ENCODE data around the gene GRIA4.
A peak's percentile ranks its signal among the peaks of the same experiment; 100 is the strongest.

Gene GRIA4

GRCh38 chr11:105825141-105825540 is 215.3 kb downstream of the GRIA4 start:
- no peaks in the 10 kb centered on the region for H3K36me3 Mint-ChIP-seq
- no peaks in the 10 kb centered on the region for H3K9me3 Mint-ChIP-seq
- peaks cover 15% of the 10 kb centered on the region for H3K4me1 Mint-ChIP-seq
- no peaks in the 10 kb centered on the region for H3K27me3 Mint-ChIP-seq
- H3K27ac Mint-ChIP-seq = no peak overlapping the region
- no peak overlapping the region for H3K4me3 Mint-ChIP-seq
- no peak for ATAC-seq

- Mint-ChIP-seq H3K27ac (no peak overlapping the region), H3K36me3 (no peaks in the 10 kb centered on the region), H3K27me3 (no peaks in the 10 kb centered on the region), H3K4me3 (no peak overlapping the region), H3K9me3 (no peaks in the 10 kb centered on the region), H3K4me1 (peaks cover 15% of the 10 kb centered on the region)
- ATAC-seq = no peak
Observed at GRCh38 chr11:105827906-105828305, 218.0 kb downstream of the GRIA4 start.

GRCh38 chr11:105829084-105829483 is 219.2 kb downstream of the GRIA4 start:
- peaks cover 15% of the 10 kb centered on the region for H3K4me1 Mint-ChIP-seq
- no peak overlapping the region for H3K27ac Mint-ChIP-seq
- no peaks in the 10 kb centered on the region for H3K9me3 Mint-ChIP-seq
- no peaks in the 10 kb centered on the region for H3K27me3 Mint-ChIP-seq
- peak; percentile 81 for ATAC-seq
- no peak overlapping the region for H3K4me3 Mint-ChIP-seq
- H3K36me3 Mint-ChIP-seq = no peaks in the 10 kb centered on the region

- peaks cover 5% of the 10 kb centered on the region for H3K4me1 Mint-ChIP-seq
- no peak for ATAC-seq
Observed at GRCh38 chr11:105834461-105834860, 224.6 kb downstream of the GRIA4 start.

GRCh38 chr11:105838668-105839384 is 229.0 kb downstream of the GRIA4 start:
- ATAC-seq = no peak
- H3K9me3 Mint-ChIP-seq = no peaks in the 10 kb centered on the region
- H3K4me3 Mint-ChIP-seq = no peak overlapping the region
- peaks cover 22% of the 10 kb centered on the region for H3K27me3 Mint-ChIP-seq
- H3K36me3 Mint-ChIP-seq = no peaks in the 10 kb centered on the region
- H3K27ac Mint-ChIP-seq = no peak overlapping the region
- no peaks in the 10 kb centered on the region for H3K4me1 Mint-ChIP-seq

More at GRCh38 chr11:105834461-105834860, 224.6 kb downstream of the GRIA4 start:
- no peaks in the 10 kb centered on the region for H3K36me3 Mint-ChIP-seq
- no peaks in the 10 kb centered on the region for H3K9me3 Mint-ChIP-seq
- peaks cover 22% of the 10 kb centered on the region for H3K27me3 Mint-ChIP-seq
- no peak overlapping the region for H3K4me3 Mint-ChIP-seq
- no peak overlapping the region for H3K27ac Mint-ChIP-seq

GRCh38 chr11:105840391-105840790 is 230.5 kb downstream of the GRIA4 start:
- H3K27ac Mint-ChIP-seq = no peak overlapping the region
- no peaks in the 10 kb centered on the region for H3K36me3 Mint-ChIP-seq
- ATAC-seq = no peak
- no peaks in the 10 kb centered on the region for H3K9me3 Mint-ChIP-seq
- H3K27me3 Mint-ChIP-seq = peaks cover 22% of the 10 kb centered on the region
- H3K4me3 Mint-ChIP-seq = no peak overlapping the region
- H3K4me1 Mint-ChIP-seq = no peaks in the 10 kb centered on the region

DNA sequence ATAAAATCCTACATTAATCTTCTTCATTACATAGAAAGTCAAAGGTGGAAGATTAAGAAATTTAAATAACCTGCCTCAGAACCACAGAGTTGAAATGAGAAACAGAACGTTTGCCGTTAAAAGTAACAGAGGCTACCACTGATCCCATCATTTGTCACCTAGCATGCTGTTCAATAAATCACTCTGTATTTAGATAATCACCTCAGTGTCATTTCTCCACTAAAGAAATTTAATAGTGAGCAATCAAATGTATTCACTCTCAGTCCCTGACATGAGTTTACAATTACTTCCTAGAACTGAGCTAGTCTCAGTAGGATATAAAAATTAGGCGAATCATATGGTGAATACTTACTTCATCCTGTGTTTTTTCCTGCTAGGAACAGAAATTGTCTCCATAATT is 242.5 kb downstream of the GRIA4 start:
- no peak overlapping the region for H3K4me3 Mint-ChIP-seq
- H3K4me1 Mint-ChIP-seq = no peaks in the 10 kb centered on the region
- ATAC-seq = no peak
- H3K27me3 Mint-ChIP-seq = no peaks in the 10 kb centered on the region
- no peak overlapping the region for H3K27ac Mint-ChIP-seq
- H3K9me3 Mint-ChIP-seq = no peaks in the 10 kb centered on the region
- H3K36me3 Mint-ChIP-seq = no peaks in the 10 kb centered on the region

GRCh38 chr11:105854269-105854668 is 244.4 kb downstream of the GRIA4 start:
- peaks cover 1% of the 10 kb centered on the region for H3K27me3 Mint-ChIP-seq
- no peak overlapping the region for H3K27ac Mint-ChIP-seq
- no peaks in the 10 kb centered on the region for H3K4me1 Mint-ChIP-seq
- no peaks in the 10 kb centered on the region for H3K36me3 Mint-ChIP-seq
- no peak overlapping the region for H3K4me3 Mint-ChIP-seq
- ATAC-seq = no peak
- H3K9me3 Mint-ChIP-seq = no peaks in the 10 kb centered on the region

DNA sequence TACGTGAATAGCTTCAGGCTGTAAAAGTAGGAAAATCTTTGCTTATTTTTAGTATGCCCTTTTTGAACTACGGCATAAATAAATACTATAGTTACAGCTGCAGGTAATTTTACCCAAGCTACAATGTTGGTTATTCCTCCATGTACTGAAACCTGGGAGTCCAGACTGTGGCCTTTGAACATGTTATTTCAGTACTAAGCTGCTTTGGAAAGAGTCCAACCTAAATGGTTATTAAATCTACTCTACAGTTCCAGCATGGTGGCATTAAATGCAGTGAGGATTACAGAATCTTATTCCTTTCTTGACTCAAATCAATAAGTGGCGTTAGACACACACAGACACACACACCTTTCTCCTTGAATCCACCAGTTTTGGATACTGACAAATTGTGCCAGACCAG is 247.1 kb downstream of the GRIA4 start:
- H3K36me3 Mint-ChIP-seq = no peaks in the 10 kb centered on the region
- peaks cover 5% of the 10 kb centered on the region for H3K27me3 Mint-ChIP-seq
- H3K4me1 Mint-ChIP-seq = no peaks in the 10 kb centered on the region
- H3K4me3 Mint-ChIP-seq = no peak overlapping the region
- ATAC-seq = no peak
- no peaks in the 10 kb centered on the region for H3K9me3 Mint-ChIP-seq
- no peak overlapping the region for H3K27ac Mint-ChIP-seq

GRCh38 chr11:105857728-105858127 is 247.9 kb downstream of the GRIA4 start:
- H3K4me3 Mint-ChIP-seq = no peak overlapping the region

DNA sequence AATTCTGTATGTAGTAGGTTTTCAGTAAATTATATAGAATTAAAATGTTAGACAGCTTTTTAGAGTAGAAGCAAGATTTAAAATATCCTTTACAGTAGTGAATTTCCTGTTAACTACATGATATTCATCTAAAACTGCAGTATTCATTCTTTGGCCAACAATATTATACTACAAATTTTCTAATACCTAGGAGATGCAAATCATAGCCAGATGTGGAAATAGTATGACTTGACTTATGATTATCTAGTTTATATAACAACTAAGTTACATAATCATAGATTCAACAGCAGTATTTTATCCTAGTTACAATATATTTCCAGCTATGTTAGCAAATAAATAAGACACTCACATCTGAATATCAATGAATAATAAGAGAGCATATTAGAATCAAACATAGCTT is 249.0 kb downstream of the GRIA4 start:
- Mint-ChIP-seq H3K4me1 (no peaks in the 10 kb centered on the region), H3K4me3 (no peak overlapping the region), H3K36me3 (no peaks in the 10 kb centered on the region), H3K27me3 (peaks cover 5% of the 10 kb centered on the region), H3K9me3 (no peaks in the 10 kb centered on the region), H3K27ac (no peak overlapping the region)
- ATAC-seq = no peak

More at GRCh38 chr11:105857728-105858127, 247.9 kb downstream of the GRIA4 start:
- Mint-ChIP-seq H3K27me3 (peaks cover 5% of the 10 kb centered on the region), H3K36me3 (no peaks in the 10 kb centered on the region), H3K9me3 (no peaks in the 10 kb centered on the region), H3K27ac (no peak overlapping the region), H3K4me1 (no peaks in the 10 kb centered on the region)
- no peak for ATAC-seq

GRCh38 chr11:105860105-105860504 is 250.2 kb downstream of the GRIA4 start:
- no peaks in the 10 kb centered on the region for H3K9me3 Mint-ChIP-seq
- H3K36me3 Mint-ChIP-seq = no peaks in the 10 kb centered on the region
- H3K4me3 Mint-ChIP-seq = no peak overlapping the region
- no peaks in the 10 kb centered on the region for H3K4me1 Mint-ChIP-seq
- no peak overlapping the region for H3K27ac Mint-ChIP-seq
- ATAC-seq = no peak
- H3K27me3 Mint-ChIP-seq = peaks cover 5% of the 10 kb centered on the region

- no peak for ATAC-seq
- no peaks in the 10 kb centered on the region for H3K9me3 Mint-ChIP-seq
Observed at GRCh38 chr11:105861225-105861624, 251.4 kb downstream of the GRIA4 start.

GRCh38 chr11:105862736-105863367 is 253.0 kb downstream of the GRIA4 start:
- no peak for ATAC-seq
- no peak overlapping the region for H3K27ac Mint-ChIP-seq
- H3K4me1 Mint-ChIP-seq = no peaks in the 10 kb centered on the region
- no peak overlapping the region for H3K4me3 Mint-ChIP-seq
- H3K36me3 Mint-ChIP-seq = no peaks in the 10 kb centered on the region
- H3K27me3 Mint-ChIP-seq = peaks cover 15% of the 10 kb centered on the region
- no peaks in the 10 kb centered on the region for H3K9me3 Mint-ChIP-seq

More at GRCh38 chr11:105861225-105861624, 251.4 kb downstream of the GRIA4 start:
- Mint-ChIP-seq H3K4me1 (no peaks in the 10 kb centered on the region), H3K27ac (no peak overlapping the region), H3K36me3 (no peaks in the 10 kb centered on the region), H3K27me3 (peaks cover 5% of the 10 kb centered on the region), H3K4me3 (no peak overlapping the region)

- peaks cover 16% of the 10 kb centered on the region for H3K27me3 Mint-ChIP-seq
- H3K9me3 Mint-ChIP-seq = no peaks in the 10 kb centered on the region
- no peaks in the 10 kb centered on the region for H3K4me1 Mint-ChIP-seq
- ATAC-seq = no peak
- H3K27ac Mint-ChIP-seq = no peak overlapping the region
- H3K36me3 Mint-ChIP-seq = no peaks in the 10 kb centered on the region
- H3K4me3 Mint-ChIP-seq = no peak overlapping the region
Observed at GRCh38 chr11:105863523-105863922, 253.7 kb downstream of the GRIA4 start.

- Mint-ChIP-seq H3K27me3 (peaks cover 11% of the 10 kb centered on the region), H3K27ac (no peak overlapping the region), H3K9me3 (no peaks in the 10 kb centered on the region), H3K36me3 (no peaks in the 10 kb centered on the region), H3K4me3 (no peak overlapping the region), H3K4me1 (no peaks in the 10 kb centered on the region)
- ATAC-seq = no peak
Observed at GRCh38 chr11:105867742-105868141, 257.9 kb downstream of the GRIA4 start.

Data from stimulated activated memory B cell treated with anti-CD40 and anti-IgM and Interleukin-4, amounts not matched to agents 10 μg/mL and 1 μg/mL and 100 μg/mL, for 72 hours (primary cell).